ENCODE measurements around the gene MSLN.

- TF ChIP-seq EP300 (IDR thresholded peaks at IDR 0.05; ENCODE audit: borderline replicate concordance in 1 of 2, low read depth in 2 of 2, low read length in 2 of 2) (no peak), SIN3A (conservative IDR thresholded peaks at IDR 0.05 in 1 of 2, IDR thresholded peaks at IDR 0.05 in 1 of 2; ENCODE audit: low read depth in 1 of 2, low read length in 2 of 2) (no peak), CTCF (IDR thresholded peaks at IDR 0.05; ENCODE audit: control extremely low read depth in 1 of 3, insufficient read depth in 1 of 3, low read depth in 1 of 3, low read length in 3 of 3) (no peak), RFX5 (IDR thresholded peaks at IDR 0.05; ENCODE audit: borderline replicate concordance, low read depth, low read length) (no peak), TCF12 (IDR thresholded peaks at IDR 0.05; ENCODE audit: low read depth, low read length) (no peak), POLR2A (IDR thresholded peaks at IDR 0.05; ENCODE audit: control extremely low read depth in 1 of 2, low read depth in 2 of 2, low read length in 2 of 2) (no peak), RXRA (IDR thresholded peaks at IDR 0.05; ENCODE audit: insufficient read depth, low read depth, low read length) (no peak)
Measured at GRCh38 chr16:726188-726437, 34.4 kb upstream of the MSLN start.
